Measurements from ENCODE around the gene HEY2.
"Not testable (repeated sequence)": the region's sequence is repeated elsewhere in the genome, so short reads cannot be mapped to it uniquely, and the experiment has no call there.

HEY2 gene

DNA sequence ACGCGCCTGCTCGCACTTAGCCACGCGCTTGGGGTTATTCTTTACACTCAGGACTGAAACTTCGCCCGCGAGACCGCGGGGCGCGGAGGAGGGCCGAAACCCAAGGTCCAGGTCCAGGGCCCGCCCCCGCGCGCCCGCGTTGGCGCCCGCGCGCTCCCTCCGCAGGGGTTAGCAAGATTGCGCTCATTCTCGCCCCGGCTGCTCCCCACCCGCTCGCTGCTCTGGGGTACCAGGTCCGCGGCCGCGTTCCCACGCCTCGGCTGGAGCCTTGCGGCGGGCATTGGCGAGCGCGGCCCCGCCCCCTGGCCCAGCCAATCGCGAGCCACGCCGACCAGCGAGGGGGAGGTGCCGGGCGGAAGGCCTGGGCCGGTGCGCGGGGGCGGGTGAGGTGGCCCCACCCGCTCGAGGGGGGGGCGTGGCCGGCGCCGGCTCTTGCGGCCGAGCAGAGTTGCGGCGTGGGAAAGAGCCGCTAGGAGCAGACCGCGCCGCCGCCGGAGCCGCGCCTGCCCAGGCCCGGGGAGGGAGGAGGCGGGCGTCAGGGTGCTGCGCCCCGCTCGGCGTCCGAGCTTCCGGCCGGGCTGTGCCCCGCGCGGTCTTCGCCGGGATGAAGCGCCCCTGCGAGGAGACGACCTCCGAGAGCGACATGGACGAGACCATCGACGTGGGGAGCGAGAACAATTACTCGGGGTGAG is at the start of gene HEY2:
Gene HEY2, plus strand, starts transcription at position 460 of the 692 bp plus-strand sequence. Its CDS starts 145 bp downstream, at position 605.
- peak; percentile 84 for DNase-seq

DNA sequence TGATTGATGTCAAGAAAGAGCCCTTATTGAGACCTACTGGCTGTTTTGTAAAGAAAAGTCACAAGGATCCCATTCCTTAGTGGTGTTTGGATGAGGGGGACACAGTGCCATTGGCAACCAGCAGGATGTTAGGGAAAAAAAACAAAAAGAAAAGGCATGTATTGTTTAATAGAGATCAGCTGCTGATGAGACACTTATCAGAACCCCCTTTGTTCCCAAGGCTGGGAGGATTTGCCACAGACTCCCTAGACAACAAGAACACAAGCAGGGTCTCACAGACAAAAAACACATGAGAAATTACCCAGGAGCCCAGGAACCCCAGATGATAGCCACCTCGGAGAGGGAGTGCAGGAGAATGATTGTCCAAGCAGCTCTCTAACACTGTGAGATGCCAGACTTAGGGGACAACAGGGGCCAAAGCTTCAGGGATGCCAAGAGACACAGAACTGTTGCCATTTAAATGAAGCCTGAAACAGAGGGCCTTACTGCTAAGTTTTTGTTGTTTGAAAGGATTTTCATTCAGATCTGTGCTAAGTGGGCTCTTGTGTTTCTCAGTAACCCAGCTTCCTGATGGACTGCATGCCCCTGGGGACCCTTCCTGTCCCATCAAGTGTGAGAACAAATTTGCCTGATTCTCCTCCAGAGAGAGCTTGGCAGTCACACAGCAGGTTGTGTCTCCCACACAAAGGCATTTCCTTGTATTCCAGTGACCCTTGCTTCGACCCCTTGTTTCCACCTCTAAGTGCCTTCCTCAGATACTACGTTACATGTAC is 48.7 kb upstream of the HEY2 start:
- DNase-seq: no peak

DNA sequence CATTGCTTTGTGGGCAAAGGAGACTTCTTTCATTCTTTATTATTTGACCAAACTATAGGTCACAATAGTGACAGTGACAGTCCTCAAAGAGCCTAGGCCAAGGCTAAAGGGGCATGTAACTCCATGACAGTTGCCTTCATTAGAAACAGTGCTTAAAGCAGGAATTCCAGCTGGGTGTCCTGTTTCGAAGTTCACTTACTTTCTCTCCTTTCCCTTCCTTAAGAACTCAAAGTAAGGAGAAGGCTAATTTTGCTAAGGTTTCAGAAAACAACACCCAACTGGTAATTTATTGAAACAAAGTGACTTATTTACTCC is 48.1 kb upstream of the HEY2 start:
- no peak for DNase-seq

DNA sequence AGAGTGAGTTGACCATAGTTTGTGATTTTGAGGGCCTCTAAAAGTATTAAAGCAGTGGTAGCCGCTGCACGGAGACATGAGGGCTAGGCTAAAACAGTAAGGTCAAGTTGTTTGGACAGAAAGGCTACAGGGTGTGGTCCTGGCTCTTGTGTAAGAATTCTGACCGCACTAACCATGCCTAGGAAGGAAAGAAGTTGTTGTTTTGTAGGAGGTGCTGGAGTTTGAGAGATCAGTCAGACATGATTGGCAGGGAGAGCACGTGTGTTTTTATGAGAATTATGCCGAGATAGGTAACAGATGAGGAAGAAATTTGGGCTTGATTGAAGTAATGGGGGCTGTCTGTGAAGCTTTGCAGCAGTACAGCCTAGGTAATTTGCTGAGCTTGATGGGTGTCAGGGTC is 45.5 kb upstream of the HEY2 start:
- not testable (repeated sequence) for DNase-seq

DNA sequence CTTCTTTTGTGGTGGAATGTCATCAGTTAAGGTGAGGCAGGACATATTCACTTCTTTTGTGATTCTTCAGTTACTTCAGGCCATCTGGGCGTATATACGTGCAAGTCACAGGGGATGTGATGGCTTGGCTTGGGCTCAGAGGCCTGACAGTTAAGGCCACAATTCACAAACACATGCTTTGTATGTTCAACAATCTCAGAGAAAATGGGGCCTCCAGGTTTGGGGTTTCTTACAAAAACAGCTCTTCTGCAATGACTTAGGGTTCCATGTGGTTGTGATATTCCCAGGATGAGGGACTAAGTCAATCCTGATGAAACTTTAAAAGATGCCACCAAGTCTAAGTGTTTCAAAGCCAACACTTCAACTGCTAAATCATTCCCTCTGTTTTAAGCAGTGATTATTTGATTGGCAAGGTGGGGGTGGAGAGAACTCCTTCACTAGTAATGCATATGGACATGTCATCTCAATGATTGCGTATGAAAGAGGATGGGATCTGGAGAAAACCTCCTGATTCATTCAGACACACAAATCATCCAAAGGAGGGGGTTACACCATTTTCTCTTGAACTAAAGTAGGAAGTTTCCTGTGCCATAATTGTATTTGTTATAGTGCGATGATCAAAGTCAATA is 41.7 kb upstream of the HEY2 start:
- DNase-seq: no peak

DNA sequence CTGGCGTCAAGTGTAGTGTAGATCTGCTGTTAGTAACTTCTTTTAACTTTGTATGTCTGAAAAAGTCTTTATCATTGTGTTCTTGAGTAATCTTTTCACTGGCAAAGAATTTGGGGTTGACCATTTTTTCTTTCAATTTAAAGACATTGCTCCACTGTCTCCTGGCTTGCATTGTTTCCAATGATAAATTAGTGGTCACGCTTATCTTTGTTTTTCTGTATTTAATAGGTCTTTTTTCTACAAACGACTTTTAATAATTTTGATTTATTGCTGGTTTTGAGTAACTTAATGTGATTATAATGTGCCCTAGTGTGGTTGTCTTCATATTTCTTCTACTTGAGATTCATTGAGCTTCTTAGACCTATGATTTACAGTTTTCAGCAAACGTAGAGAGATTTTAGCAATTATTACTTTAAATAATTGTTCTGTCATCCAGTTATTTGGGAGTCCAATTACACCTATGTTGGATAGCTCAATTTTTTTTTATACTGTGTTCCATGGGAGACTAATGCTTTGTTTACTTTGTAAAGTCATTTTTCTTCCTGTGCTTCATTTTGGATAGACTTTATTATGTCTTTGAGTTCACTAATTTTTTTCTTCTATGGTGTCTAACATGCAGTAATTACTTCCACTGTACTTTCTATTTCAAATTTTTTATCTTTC is 38.3 kb upstream of the HEY2 start:
- no peak for DNase-seq

DNA sequence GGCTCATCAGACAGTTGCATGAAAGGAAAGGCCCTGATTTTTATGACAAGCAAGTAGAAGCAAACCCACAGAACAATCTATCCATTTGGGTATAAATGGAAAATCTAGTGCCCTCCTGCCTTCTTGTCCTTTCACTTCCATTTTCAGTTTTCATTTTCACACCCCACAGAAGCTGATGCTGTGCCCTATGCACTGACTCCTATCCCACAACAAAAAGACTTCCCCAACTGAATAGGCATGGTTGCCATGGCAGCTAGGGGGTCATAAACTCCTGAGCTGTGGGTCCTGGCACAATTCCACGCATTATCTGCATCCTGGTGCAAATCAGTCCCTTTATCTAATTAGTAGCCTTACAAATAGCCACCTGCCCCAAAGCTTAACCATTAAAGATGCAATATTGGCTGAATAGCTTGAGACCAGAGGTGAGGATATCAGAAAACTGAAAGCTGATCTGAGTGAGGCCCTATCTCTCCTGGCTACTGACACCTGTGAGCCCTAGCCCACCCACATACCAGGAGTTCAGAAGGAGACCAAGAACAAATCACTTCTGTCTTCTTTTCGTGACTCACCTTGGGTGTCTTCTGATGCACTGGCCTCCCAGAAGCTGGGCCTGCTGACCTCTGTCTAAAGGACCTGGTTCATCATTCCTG is 34.9 kb upstream of the HEY2 start:
- DNase-seq: no peak

DNA sequence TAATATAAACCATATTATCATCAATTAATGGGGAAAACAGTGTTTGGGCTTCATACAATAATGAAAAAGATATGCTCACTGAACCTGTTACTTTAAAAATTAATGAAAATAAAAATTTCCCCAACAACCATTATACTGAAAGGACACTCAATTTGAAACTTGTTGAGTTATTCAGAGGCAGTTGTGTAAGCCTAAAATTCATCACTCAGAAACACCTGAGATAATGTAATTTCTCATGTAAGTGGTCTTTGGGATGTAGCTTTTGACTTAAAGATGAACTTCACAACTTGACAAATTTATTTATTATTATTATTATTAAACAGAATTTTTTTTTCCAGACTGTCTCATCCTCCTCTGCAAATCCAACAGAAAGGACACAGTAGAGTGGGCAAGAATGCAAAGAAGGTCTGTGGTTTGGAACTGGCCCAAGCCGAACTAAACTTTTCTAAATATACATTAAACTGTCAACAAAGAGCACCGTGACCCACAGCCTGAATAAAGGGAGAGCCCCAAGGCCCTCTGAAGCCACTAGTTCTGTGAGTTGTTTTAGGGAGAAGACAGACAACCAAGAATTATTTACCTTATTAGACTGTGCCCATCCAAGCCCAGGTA is 32.2 kb upstream of the HEY2 start:
- peak; percentile 9 for DNase-seq

DNA sequence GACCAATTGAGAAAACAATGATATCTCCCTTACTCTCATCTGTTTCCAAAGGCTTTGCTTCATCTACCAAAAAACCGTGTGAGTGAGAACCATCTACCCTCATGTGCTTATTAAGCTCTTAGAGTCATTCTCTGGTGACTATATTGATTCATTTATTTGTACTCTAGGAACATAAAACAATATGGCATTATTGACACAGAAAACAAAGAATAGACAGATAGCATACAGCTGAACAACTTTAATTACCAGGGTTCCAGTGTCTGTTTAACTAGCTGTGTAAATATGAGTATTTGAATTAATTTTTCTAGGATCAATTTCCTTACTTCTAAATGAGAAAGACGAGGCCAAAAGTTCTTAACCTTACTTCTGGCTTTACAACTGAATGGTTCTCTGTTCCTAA is 31.3 kb upstream of the HEY2 start:
- no peak for DNase-seq

DNA sequence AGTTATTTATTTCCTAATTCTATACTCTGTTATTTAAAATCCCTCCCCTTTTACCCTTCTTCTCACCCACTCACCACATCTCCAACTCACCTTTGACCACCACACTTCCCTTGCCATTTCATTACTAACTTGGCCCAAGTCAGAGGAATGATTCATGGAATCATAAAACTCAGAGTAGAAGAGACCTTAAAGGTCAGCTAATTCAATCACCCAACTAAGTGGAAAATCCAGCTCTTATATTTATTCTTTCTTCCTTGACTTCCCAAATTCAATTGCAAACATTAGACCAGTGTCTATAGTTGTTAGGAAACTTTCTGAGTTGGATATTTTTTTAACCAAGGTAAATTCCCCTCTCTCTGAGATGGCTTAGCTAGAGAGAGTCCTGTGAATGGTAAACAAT is 26.5 kb upstream of the HEY2 start:
- DNase-seq: no peak

DNA sequence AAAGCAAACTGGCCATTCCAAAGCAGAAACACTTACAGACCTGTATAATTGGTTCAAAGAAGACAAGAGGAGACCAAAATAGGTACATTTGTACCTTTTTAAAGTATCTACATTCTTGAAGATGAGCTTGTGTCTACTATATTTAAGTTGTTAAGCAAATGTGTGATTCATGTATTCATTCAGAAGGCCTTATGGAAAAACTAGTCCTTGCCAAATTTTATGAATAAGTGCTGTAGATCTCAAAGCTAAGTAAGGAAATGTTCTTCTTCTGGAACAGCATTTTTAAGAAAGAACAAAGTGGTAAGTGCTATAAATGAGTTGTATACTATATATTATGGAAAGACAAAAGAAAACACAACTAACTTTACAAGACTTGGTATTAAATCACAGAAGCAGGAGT is 22.2 kb upstream of the HEY2 start:
- no peak for DNase-seq

DNA sequence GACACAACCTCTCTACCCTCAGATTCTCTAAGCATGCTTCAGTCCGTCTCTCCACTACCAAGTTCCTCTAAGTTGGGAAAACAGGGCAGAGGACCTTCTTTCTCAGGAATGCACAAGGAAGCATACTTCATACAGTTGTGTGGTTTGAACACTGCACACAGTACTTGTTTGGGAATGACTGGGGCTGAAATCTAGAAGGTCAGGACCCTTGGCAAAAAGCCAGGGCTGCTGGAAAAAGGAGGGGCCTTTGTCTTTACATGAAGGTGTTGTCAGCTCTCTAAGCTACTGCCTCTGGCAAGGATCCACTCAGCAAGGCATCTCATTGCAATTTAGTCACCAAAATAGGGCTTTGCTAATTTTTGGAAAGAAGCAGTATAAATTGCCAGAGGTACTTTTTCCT is 20.7 kb upstream of the HEY2 start:
- no peak for DNase-seq

DNA sequence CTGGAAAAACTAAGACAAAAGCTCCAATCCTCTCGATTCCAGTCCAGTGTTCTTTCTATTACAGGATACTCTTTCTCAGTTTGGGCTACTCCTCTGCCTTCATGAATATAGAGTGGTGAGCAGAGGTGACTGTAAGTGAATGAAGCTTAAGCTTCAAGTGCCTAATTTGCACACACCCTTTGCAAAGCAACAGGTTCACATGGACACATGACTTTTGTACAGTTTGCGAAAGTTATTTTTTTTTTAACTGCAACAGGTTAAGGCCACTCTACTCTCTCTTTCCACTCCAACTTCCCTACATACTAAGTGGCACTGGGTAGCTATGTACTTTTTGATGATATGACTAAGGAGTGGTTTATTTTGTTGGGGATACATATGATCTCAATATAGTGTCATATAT is 19.4 kb upstream of the HEY2 start:
- DNase-seq: no peak

DNA sequence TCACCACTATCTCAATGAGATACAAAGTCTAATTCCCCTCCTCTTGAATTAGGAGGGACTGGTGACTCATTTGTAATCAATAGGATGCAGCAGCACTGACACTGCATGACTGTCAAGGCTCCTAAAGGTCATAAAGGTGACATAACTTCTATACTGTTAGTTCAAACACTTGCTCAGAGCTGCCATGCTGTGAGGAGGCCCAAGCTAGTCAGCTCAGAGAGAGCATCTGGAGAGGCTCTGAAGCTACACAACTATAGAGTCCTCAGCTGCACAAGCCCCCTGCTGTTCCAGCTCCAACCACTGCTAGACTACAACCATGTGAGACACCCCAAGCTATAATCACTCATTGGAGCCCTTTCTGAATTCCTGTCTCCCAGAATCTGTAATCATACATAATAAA is 17.0 kb upstream of the HEY2 start:
- DNase-seq: no peak

DNA sequence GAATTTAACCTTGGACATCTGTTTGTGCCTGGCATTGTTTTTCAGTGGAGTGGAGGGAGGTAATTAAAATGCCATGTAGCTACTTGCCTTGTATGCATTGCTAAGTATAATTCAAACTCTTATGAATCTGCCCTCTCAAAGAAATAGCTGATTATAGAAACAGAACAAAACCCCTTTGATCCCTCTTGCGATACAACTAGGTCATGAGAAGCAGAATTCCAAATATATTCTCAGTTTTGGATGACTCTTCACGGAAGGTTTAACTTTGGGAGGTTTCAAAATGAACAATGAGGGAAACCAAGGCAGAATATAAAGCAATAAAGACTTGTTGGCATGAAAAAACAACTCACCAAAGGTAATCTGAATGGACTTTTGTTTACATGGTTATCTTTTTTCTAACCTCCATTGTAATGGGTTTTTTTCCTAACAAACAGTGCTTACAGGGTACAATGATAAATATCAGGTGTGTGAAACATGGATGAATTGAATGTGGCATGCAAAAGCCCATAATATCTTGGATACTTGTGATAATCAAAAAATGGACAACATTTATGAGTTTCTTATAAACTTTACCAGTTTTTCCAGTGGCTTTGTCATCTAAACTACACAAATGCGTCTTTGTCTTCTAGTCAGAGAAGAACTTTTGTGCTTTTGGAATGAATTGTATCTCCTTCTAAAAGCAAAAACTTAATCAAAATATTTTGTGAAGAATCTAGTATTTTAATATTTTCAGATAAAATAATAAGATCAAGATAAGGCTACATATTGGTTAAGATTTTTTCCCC is 15.7 kb upstream of the HEY2 start:
- no peak for DNase-seq

DNA sequence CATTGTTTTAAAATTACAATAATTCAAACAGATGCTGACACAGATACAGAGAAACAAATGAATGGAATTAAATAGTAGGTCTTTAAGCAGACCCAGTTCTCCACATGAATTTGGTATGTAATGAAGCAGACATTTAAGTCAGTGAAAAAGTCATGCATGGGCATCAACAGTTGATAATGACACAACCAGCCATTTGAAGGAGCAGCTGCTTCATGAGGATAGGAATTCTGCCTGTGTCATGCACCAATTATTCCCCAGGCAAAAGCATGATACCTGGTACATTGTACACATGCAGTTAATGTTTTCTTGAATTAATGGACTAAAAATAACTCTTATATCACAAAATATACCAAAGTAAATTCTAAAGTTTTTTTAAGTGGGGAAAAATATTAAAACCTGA is 11.2 kb upstream of the HEY2 start:
- DNase-seq: no peak

DNA sequence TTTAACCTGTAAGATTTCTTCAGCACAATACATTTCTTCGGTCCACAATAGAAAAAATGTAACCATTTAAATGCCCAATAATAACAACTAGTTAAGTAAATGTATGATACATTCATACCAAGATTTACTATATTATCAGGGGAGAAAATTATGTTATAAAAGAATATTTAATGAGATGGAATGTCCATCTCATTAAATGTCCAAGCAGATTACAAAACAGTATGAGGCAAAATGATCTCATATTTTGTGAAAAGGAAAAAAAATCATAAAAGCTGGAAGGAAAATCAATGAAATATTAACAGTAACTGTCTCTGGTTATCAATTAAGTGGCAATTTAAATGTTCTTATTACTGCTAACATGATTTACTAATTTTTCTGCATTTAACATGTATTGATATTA is 10.1 kb upstream of the HEY2 start:
- DNase-seq: no peak

DNA sequence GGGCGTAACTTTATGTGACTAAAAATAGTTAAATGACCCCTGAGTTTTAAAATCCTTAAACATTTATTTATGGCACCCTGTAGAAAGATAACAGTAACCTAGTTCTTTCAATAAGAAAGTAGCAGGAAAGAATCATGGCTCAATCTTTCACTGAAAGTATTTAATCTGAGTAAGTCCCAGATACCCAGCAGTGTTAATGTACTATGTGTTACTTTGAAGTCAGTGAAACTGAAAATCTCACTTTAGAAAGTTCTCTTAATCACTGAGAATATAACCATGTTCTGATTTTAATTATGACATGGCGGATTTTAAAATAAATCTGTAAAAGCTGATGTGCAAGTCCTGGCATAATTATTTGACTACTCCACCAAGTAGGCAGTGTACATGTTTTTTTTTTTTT is 8.1 kb upstream of the HEY2 start:
- DNase-seq: no peak

DNA sequence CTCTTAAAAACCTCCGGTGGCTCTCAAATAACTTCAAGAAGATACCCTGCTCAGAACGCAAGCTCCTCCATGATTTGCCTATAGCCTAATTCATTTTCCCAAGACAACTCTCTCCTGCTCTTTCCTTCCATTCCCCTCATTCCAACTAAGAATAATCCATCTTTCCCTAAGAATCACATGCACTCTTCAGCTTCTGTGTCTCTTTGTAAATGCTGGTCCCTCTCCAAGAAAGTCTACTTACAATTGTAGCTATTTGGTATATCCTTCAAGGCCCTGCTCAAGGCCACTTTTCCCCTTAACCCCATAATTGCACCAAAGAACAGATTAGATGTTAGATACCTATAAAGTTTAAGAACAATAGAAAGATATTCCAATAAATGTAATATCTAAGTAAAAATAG is 7.4 kb upstream of the HEY2 start:
- no peak for DNase-seq

DNA sequence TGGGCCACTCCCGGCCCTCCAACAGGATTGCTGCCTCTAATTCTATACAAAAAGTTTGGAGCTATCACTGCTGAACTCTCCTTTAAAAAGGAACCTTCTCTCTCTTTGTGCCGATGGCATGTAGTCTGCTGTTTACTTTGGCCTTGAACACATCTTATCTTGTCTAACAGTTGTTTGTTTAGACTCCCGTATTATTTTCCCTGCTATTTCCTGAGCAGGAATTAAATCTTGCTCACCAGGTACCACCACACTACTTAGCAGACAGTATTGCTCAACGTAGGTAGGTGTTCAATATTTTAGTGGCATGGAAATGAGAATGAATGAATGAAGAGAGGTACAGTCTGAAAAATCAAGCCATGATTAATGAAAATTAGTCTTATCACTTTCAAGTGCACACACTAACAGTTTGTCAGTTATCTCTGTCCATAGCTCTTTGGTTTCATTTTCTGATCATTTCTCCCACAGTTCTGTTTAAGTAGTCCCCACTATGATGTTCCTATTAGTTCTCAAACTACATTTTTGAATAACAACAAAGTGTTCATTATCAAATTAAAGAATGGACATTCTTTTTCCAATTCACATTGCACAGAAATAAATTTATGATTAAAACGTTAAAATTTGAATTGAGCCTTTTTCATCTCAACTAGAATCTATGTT is 6.8 kb upstream of the HEY2 start:
- DNase-seq: no peak

DNA sequence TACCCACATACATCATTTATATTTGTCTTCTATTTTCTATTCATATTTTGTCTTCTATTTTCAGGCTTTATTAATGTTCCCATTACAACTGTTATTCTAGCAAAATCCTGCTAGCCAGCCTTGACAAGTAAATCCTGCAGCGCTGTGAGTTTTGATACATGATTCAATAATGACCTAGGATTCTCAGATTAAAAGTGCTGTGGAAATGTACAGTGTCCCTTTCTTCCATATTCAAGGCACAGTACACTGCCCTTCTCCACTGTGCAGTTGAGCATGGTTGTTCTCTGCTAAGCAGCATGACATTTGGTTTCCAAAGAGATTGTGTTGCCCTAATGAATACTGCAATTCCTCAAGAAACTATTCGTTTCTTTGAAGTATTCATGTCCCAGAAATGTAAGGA is 5.8 kb upstream of the HEY2 start:
- no peak for DNase-seq
